Endothelial cell of umbilical vein (primary cell): ENCODE results near the gene EPHB6. TPM values are rescaled to one million over a fixed set of nuclear protein-coding genes. Genes with fewer than 3 reads are reported as not detected.

Experiments used
- BruUV-seq: library from RNA; stranded (reverse); fragments of 400-500 nt; replicated peaks from 2 replicates; lab custom pipeline; 2021; lab: Mats Ljungman, UMichigan
- CTCF ChIA-PET: fragments of 300-600, 350-600 bp; sonication (Branson Sonifier 250); formaldehyde crosslinking; loops from one replicate; lab custom pipeline; 2021; ENCODE audit warnings: antibody characterized with exemption, inconsistent platforms; lab: Charles Lee
- POLR2A ChIA-PET: fragments of 300-600, 350-600 bp; sonication (Branson Sonifier 250); formaldehyde crosslinking; loops from one replicate; lab custom pipeline; 2021; ENCODE audit warnings: antibody characterized with exemption, inconsistent platforms; lab: Charles Lee
- DNase-seq: peaks from one replicate; pipeline ENCODE4 v3.0.0-alpha.2; 2011; ENCODE audit warnings: low read depth, low spot score
- FAIRE-seq: peaks from 2 replicates; lab custom pipeline; 2011; peaks lifted over from hg19 to GRCh38; lab: Jason Lieb, UNC
- H2AFZ ChIP-seq: 2 replicates; pipeline ENCODE4 v1.6.0; 2012; ENCODE audit warnings: low read depth, low read length, control low read depth, inconsistent platforms
- H3K27ac ChIP-seq: 2 replicates; pipeline ENCODE4 v1.5.1; 2011; ENCODE audit warnings: low read depth, mild to moderate bottlenecking, control low read depth, low read length, moderate library complexity; ENCODE audit not compliant: insufficient read depth
- H3K27me3 ChIP-seq, 2 experiments: 2 replicates each; pipeline versions ENCODE4 v1.6.0 to v1.6.1; 2011; ENCODE audit warnings: low read length in 2 of 2, mixed read lengths in 1 of 2; ENCODE audit not compliant: control insufficient read depth in 2 of 2, insufficient read depth in 2 of 2
- H3K36me3 ChIP-seq, 2 experiments: 2 replicates in 1 of 2; 3 replicates in 1 of 2; pipeline ENCODE4 v1.5.1; 2011; ENCODE audit warnings: low read length in 2 of 2, mild to moderate bottlenecking in 1 of 2, moderate library complexity in 1 of 2; ENCODE audit not compliant: control insufficient read depth in 2 of 2, insufficient read depth in 2 of 2; ENCODE audit errors: extremely low read depth in 1 of 2
- H3K4me1 ChIP-seq: 3 replicates; pipeline ENCODE4 v1.5.1; 2011; ENCODE audit warnings: mild to moderate bottlenecking, low read length; ENCODE audit not compliant: control insufficient read depth, insufficient read depth; ENCODE audit errors: extremely low read depth
- H3K4me2 ChIP-seq: 2 replicates; pipeline ENCODE4 v1.6.1; 2011; ENCODE audit warnings: low read length, control low read depth, mixed read lengths; ENCODE audit not compliant: insufficient read depth
- H3K4me3 ChIP-seq, 3 experiments: fragments of 200-600 bp in 1 of 3; sonication (generic), shearing (Covaris generic) in 1 of 3; replicated peaks in 1 of 3; 2 replicates each; pipeline ENCODE4 v1.5.1; 2011 to 2016; ENCODE audit warnings: control low read depth in 3 of 3, low read length in 3 of 3, mild to moderate bottlenecking in 2 of 3, inconsistent platforms in 1 of 3, low read depth in 1 of 3, moderate library complexity in 1 of 3; ENCODE audit not compliant: insufficient read depth in 1 of 3
- H3K79me2 ChIP-seq: 2 replicates; pipeline ENCODE4 v1.6.0; 2012; ENCODE audit warnings: low read length, inconsistent platforms; ENCODE audit not compliant: control insufficient read depth, insufficient read depth
- H3K9ac ChIP-seq: replicated peaks from 2 replicates; pipeline ENCODE3; 2011; ENCODE audit warnings: low read length, control low read depth; ENCODE audit not compliant: insufficient read depth; ENCODE audit errors: extremely low read depth
- H3K9me1 ChIP-seq: replicated peaks from 3 replicates; pipeline ENCODE4 v1.6.0; 2011; ENCODE audit warnings: mild to moderate bottlenecking, low read length; ENCODE audit not compliant: control insufficient read depth, insufficient read depth; ENCODE audit errors: extremely low read depth
- H3K9me3 ChIP-seq: replicated peaks from 2 replicates; pipeline ENCODE4 v1.5.1; 2012; ENCODE audit warnings: low read length, inconsistent platforms; ENCODE audit not compliant: control insufficient read depth, insufficient read depth
- H4K20me1 ChIP-seq: replicated peaks from 2 replicates; pipeline ENCODE3; 2011; ENCODE audit warnings: mild to moderate bottlenecking, low read length; ENCODE audit not compliant: control insufficient read depth, insufficient read depth; ENCODE audit errors: extremely low read depth
- CTCF ChIP-seq, 2 donors: IDR thresholded peaks; 1 replicate in 1 of 2; 2 replicates in 1 of 2; pipeline ENCODE4 v1.5.1; 2011; ENCODE audit warnings: low read length in 2 of 2, mild to moderate bottlenecking in 2 of 2, moderate library complexity in 2 of 2, control low read depth in 1 of 2, inconsistent platforms in 1 of 2, low read depth in 1 of 2; ENCODE audit not compliant: insufficient read depth in 1 of 2; ENCODE audit errors: extremely low read depth in 1 of 2
- EZH2 ChIP-seq: IDR thresholded peaks from 2 replicates; pipeline ENCODE4 v1.6.1; 2012; ENCODE audit warnings: borderline replicate concordance, low read depth, mild to moderate bottlenecking, moderate library complexity, low read length, inconsistent platforms; ENCODE audit not compliant: severe bottlenecking
- FOS ChIP-seq: IDR thresholded peaks from 2 replicates; pipeline ENCODE4 v1.6.1; 2011; ENCODE audit warnings: mild to moderate bottlenecking, low read length, moderate library complexity, borderline replicate concordance; ENCODE audit not compliant: insufficient read depth
- GATA2 ChIP-seq: IDR thresholded peaks from 2 replicates; pipeline ENCODE4 v1.7.0; 2011; ENCODE audit warnings: low read depth, mild to moderate bottlenecking, moderate library complexity, mixed read lengths, low read length; ENCODE audit not compliant: insufficient read length, insufficient read depth
- JUN ChIP-seq: IDR thresholded peaks from 2 replicates; pipeline ENCODE4 v1.6.1; 2011; ENCODE audit warnings: borderline replicate concordance, low read depth; ENCODE audit not compliant: insufficient read length, insufficient read depth
- MAX ChIP-seq: IDR thresholded peaks from 2 replicates; pipeline ENCODE4 v1.6.1; 2011; ENCODE audit not compliant: insufficient read depth, insufficient read length
- MYC ChIP-seq: IDR thresholded peaks from one replicate; pipeline ENCODE4 v1.6.1; 2011; ENCODE audit warnings: mild to moderate bottlenecking, low read depth, low read length
- POLR2A ChIP-seq: IDR thresholded peaks from 2 replicates; pipeline ENCODE4 v1.6.1; 2012; ENCODE audit warnings: low read depth, mild to moderate bottlenecking, control low read depth, low read length
- POLR2AphosphoS5 ChIP-seq: IDR thresholded peaks from 2 replicates; pipeline ENCODE4 v1.6.1; 2012; ENCODE audit warnings: low read depth, mild to moderate bottlenecking, control low read depth, low read length, moderate library complexity; ENCODE audit not compliant: insufficient read depth
- dilution Hi-C: fragments of 300-500 bp; cut with MboI; formaldehyde crosslinking; loops from one replicate; pipeline ENCODE4 v1.15.0; 2019; ENCODE audit warnings: low sequenced_read_pairs; ENCODE audit not compliant: extremely low pct_ligation_motif_present
- intact Hi-C: fragments of 100-400 bp; cut with micrococcal nuclease; formaldehyde crosslinking; loops from one replicate; pipeline ENCODE4 v1.10.0; 2022
- polyA plus RNA-seq, 4 experiments: library from polyadenylated mRNA; depleted of rRNA in 3 of 4; stranded (reverse) in 3 of 4; unstranded in 1 of 4; fragments of >200 nt; gene quantifications; 2 replicates each; pipeline versions ENCODE4 v1.2.1 to v1.2.3, GENCODE V29; 2011 to 2012; ENCODE audit warnings: missing spikeins in 1 of 4
- total RNA-seq: library from RNA; stranded (reverse); gene quantifications from 2 replicates; pipeline ENCODE4 v1.2.3, GENCODE V29; 2021

The EPHB6 gene
- total and polyA plus RNA-seq, 2 donors (not counting 3 experiments of a cell fraction or from before 2014, with no cell fraction given) = 0.86 to 2.9 TPM

GRCh38 chr7:142827951-142828500 is 26.9 kb upstream of the EPHB6 start:
- intact Hi-C loops (loop anchor here (5.0 kb wide), 1 partner anchor 181 kb away; no protein-coding TSS in a partner anchor), dilution Hi-C loops (no loop called here)
- CTCF ChIA-PET = no interaction called here

GRCh38 chr7:142832417-142832816 is 22.5 kb upstream of the EPHB6 start:
- no peaks in the 10 kb centered on the region for H3K4me1 ChIP-seq
- no peak overlapping the region for H3K4me3 ChIP-seq
- no peaks in the 10 kb centered on the region for H3K36me3 ChIP-seq
- no TSS peak for BruUV-seq
- no peak overlapping the region for H3K4me2 ChIP-seq
- POLR2A ChIA-PET = no interaction called here
- H3K9me3 ChIP-seq = no peaks in the 10 kb centered on the region
- intact Hi-C loops = loop anchor here (2.0 kb wide), 1 partner anchor 14 kb away; no protein-coding TSS in a partner anchor
- no peak overlapping the region for H3K27ac ChIP-seq
- CTCF ChIA-PET = no interaction called here
- no peaks in the 10 kb centered on the region for H4K20me1 ChIP-seq
- FAIRE-seq (no peak), DNase-seq (no peak)
- H3K27me3 ChIP-seq = peaks cover 2% of the 10 kb centered on the region in 2 experiments
- no peaks in the 10 kb centered on the region for H3K79me2 ChIP-seq
- dilution Hi-C loops = no loop called here
- H3K9me1 ChIP-seq = no peaks in the 10 kb centered on the region
- H3K9ac ChIP-seq = no peak overlapping the region
- H2AFZ ChIP-seq = no peak overlapping the region
- TF ChIP-seq CTCF (IDR thresholded peaks at IDR 0.05; ENCODE audit: extremely low read depth in 1 of 2, insufficient read depth in 1 of 2, low read depth in 1 of 2, low read length in 2 of 2) (no peak), GATA2 (no peak), EZH2 (no peak), POLR2AphosphoS5 (no peak), POLR2A (no peak), JUN (no peak), FOS (no peak), MAX (no peak), MYC (no peak)

More at GRCh38 chr7:142827951-142828500, 26.9 kb upstream of the EPHB6 start:
- no TSS peak for BruUV-seq
- POLR2A ChIA-PET = no interaction called here
- TF ChIP-seq FOS = no peak
- no peak for TF ChIP-seq GATA2
- TF ChIP-seq POLR2AphosphoS5 = no peak
- no peak for TF ChIP-seq MAX
- TF ChIP-seq JUN = no peak
- no peak for TF ChIP-seq MYC
- Histone ChIP-seq H3K27me3 (peaks cover 2 to 21% of the 10 kb centered on the region in 2 experiments), H3K4me1 (no peaks in the 10 kb centered on the region), H4K20me1 (no peaks in the 10 kb centered on the region), H3K4me2 (no peak overlapping the region), H2AFZ (no peak overlapping the region), H3K36me3 (no peaks in the 10 kb centered on the region), H3K9ac (no peak overlapping the region), H3K79me2 (no peaks in the 10 kb centered on the region), H3K9me1 (no peaks in the 10 kb centered on the region), H3K4me3 (no peak overlapping the region), H3K27ac (no peak overlapping the region), H3K9me3 (no peaks in the 10 kb centered on the region)
- no peak for DNase-seq
- FAIRE-seq = no peak
